HepG2 (cell line): ENCODE measurements around the gene PNPLA8. TPM values are rescaled to one million over a fixed set of nuclear protein-coding genes. Genes with fewer than 3 reads are reported as not detected.

ENCODE experiments used
- ATAC-seq: fragments of 200-7000 bp; cut with Tn5 transposase; 3 replicates; pipeline ENCODE4 v1.9.1; 2020; ENCODE audit warnings: mild to moderate bottlenecking, moderate library complexity
- BruUV-seq: library from RNA; stranded (reverse); fragments of 400-500 nt; replicated peaks from 2 replicates; lab custom pipeline; 2021; lab: Mats Ljungman, UMichigan
- CTCF ChIA-PET: fragments of 300-600 bp; formaldehyde crosslinking; extraction: SDS; loops from one replicate; lab custom pipeline; 2021; ENCODE audit warnings: low total read pairs, inconsistent platforms, low intra/inter-chr PET ratio; lab: Yijun Ruan, JAX
- POLR2A ChIA-PET: fragments of 350-600 bp; sonication (Branson Sonifier 250); formaldehyde crosslinking; loops from one replicate; lab custom pipeline; 2020; ENCODE audit warnings: antibody characterized with exemption, inconsistent platforms; lab: Yijun Ruan, JAX
- DNase-seq: peaks from one replicate; pipeline ENCODE4 v3.0.0-alpha.2; 2015; ENCODE audit warnings: low spot score
- FAIRE-seq: peaks from 3 replicates; lab custom pipeline; 2011; peaks lifted over from hg19 to GRCh38; lab: Jason Lieb, UNC
- H2AFZ ChIP-seq: one replicate; pipeline ENCODE4 v1.6.1; 2011; ENCODE audit warnings: low read length, inconsistent platforms
- H3K27ac ChIP-seq: fragments of 300-600 bp; 3 replicates; pipeline ENCODE4 v1.8.0; 2011; ENCODE audit warnings: mixed run types, mild to moderate bottlenecking, mixed read lengths, low read length, inconsistent platforms; ENCODE audit not compliant: insufficient read depth; ENCODE audit errors: extremely low read length
- H3K27me3 ChIP-seq, 2 experiments: fragments of 200-600 bp in 1 of 2; 2 replicates in 1 of 2; 3 replicates in 1 of 2; pipeline versions ENCODE4 v1.6.0 to v1.8.0; 2011; ENCODE audit warnings: low read length in 2 of 2, mild to moderate bottlenecking in 2 of 2, moderate library complexity in 2 of 2, inconsistent platforms in 1 of 2; ENCODE audit not compliant: insufficient read depth in 2 of 2, control insufficient read depth in 1 of 2
- H3K36me3 ChIP-seq, 2 experiments: fragments of 200-600 bp in 1 of 2; replicated peaks in 1 of 2; 2 replicates in 1 of 2; 3 replicates in 1 of 2; pipeline versions ENCODE4 v1.5.1 to v1.8.0; 2011; ENCODE audit warnings: low read length in 2 of 2, inconsistent platforms in 1 of 2; ENCODE audit not compliant: insufficient read depth in 2 of 2, control insufficient read depth in 1 of 2
- H3K4me1 ChIP-seq: 2 replicates; pipeline ENCODE4 v1.5.1; 2012; ENCODE audit warnings: low read length, inconsistent platforms; ENCODE audit not compliant: insufficient read depth
- H3K4me2 ChIP-seq: 2 replicates; pipeline ENCODE4 v1.6.0; 2011; ENCODE audit warnings: low read depth, low read length, inconsistent platforms
- H3K4me3 ChIP-seq, 3 experiments: fragments of 200-600 bp in 1 of 3; sonication (generic), shearing (Covaris generic) in 1 of 3; replicated peaks in 1 of 3; 2 replicates each; pipeline ENCODE4 v1.5.1; 2011 to 2016; ENCODE audit warnings: low read length in 3 of 3, inconsistent platforms in 2 of 3, low read depth in 2 of 3, mild to moderate bottlenecking in 2 of 3, control low read depth in 1 of 3, mixed read lengths in 1 of 3; ENCODE audit not compliant: insufficient read depth in 1 of 3
- H3K79me2 ChIP-seq: one replicate; pipeline ENCODE4 v1.6.1; 2011; ENCODE audit warnings: low read length, inconsistent platforms; ENCODE audit not compliant: insufficient read depth
- H3K9ac ChIP-seq: 2 replicates; pipeline ENCODE4 v1.6.0; 2011; ENCODE audit warnings: mild to moderate bottlenecking, low read depth, low read length, inconsistent platforms; ENCODE audit not compliant: insufficient read depth
- H3K9me3 ChIP-seq: 2 replicates; pipeline ENCODE4 v1.5.1; 2012; ENCODE audit warnings: mild to moderate bottlenecking, low read length
- H4K20me1 ChIP-seq: 2 replicates; pipeline ENCODE4 v1.6.0; 2011; ENCODE audit warnings: inconsistent platforms, mild to moderate bottlenecking, low read length, moderate library complexity; ENCODE audit not compliant: insufficient read depth
- AGO1 ChIP-seq: fragments of 200-400 bp; formaldehyde crosslinking; IDR thresholded peaks from 2 replicates; pipeline ENCODE4 v1.6.1; 2017; ENCODE audit warnings: mild to moderate bottlenecking, low read depth, low read length, moderate library complexity; ENCODE audit not compliant: poor library complexity, severe bottlenecking
- HMG20B ChIP-seq: conservative IDR thresholded peaks from 2 replicates; pipeline ENCODE4 v1.6.1; 2016; ENCODE audit warnings: missing genetic modification reagents, missing compliant biosample characterization
- NCOA2 ChIP-seq: sonication (generic); formaldehyde crosslinking; IDR thresholded peaks from 2 replicates; pipeline ENCODE4 v1.8.0; 2022; ENCODE audit warnings: inconsistent platforms
- NFE2 ChIP-seq: sonication (generic); formaldehyde crosslinking; IDR thresholded peaks from 2 replicates; pipeline ENCODE4 v1.4.0; 2020; ENCODE audit warnings: missing genetic modification reagents
- SUZ12 ChIP-seq: fragments of 150-350 bp; IDR thresholded peaks from 2 replicates; pipeline ENCODE4 v1.6.1; 2014; ENCODE audit warnings: low read depth, low read length
- TGIF2 ChIP-seq: IDR thresholded peaks from 2 replicates; pipeline ENCODE4 v1.6.1; 2016; ENCODE audit warnings: control low read depth, missing compliant biosample characterization
- ZFP91 ChIP-seq: sonication (generic); formaldehyde crosslinking; IDR thresholded peaks from 2 replicates; pipeline ENCODE4 v1.9.0; 2022; ENCODE audit warnings: missing genetic modification reagents, mild to moderate bottlenecking, borderline replicate concordance
- ZNF550 ChIP-seq: sonication (generic); formaldehyde crosslinking; IDR thresholded peaks from 2 replicates; pipeline ENCODE4 v1.4.0; 2020; ENCODE audit warnings: mild to moderate bottlenecking, missing genetic modification reagents, borderline replicate concordance
- ZNF597 ChIP-seq: sonication (generic); formaldehyde crosslinking; IDR thresholded peaks from 2 replicates; pipeline ENCODE4 v1.5.0; 2020; ENCODE audit warnings: missing genetic modification reagents
- ZNF616 ChIP-seq: sonication (generic); formaldehyde crosslinking; IDR thresholded peaks from 2 replicates; pipeline ENCODE4 v1.5.0; 2020; ENCODE audit warnings: low read depth, mild to moderate bottlenecking, missing genetic modification reagents
- ZNF703 ChIP-seq: sonication (generic); formaldehyde crosslinking; IDR thresholded peaks from 2 replicates; pipeline ENCODE4 v1.5.1; 2020; ENCODE audit warnings: missing genetic modification reagents, mild to moderate bottlenecking, moderate library complexity, borderline replicate concordance
- ZSCAN25 ChIP-seq: sonication (generic); formaldehyde crosslinking; IDR thresholded peaks from 2 replicates; pipeline ENCODE4 v1.8.0; 2022; ENCODE audit warnings: mild to moderate bottlenecking, missing genetic modification reagents
- in situ Hi-C: cut with HindIII; loops from 2 replicates; pipeline ENCODE4 v1.10.0; 2017; ENCODE audit warnings: low pct_unique_long_range_greater_than_20kb; ENCODE audit not compliant: extremely low pct_ligation_motif_present
- intact Hi-C: fragments of 100-400 bp; cut with micrococcal nuclease; formaldehyde crosslinking; loops from one replicate; pipeline ENCODE4 v1.10.0; 2022; ENCODE audit not compliant: unreplicated experiment
- polyA plus RNA-seq, 8 experiments: library from polyadenylated mRNA; depleted of rRNA in 3 of 8; stranded (reverse) in 7 of 8; unstranded in 1 of 8; fragments of >200 nt; fragmentation: Illumina TruSeq in 4 of 8; extraction: Trizol in 4 of 8; gene quantifications; 2 replicates each; pipeline versions ENCODE4 v1.2.1 to v1.2.3, GENCODE V29; 2011 to 2016; ENCODE audit warnings: low read depth in 4 of 8, missing spikeins in 1 of 8, mixed read lengths in 1 of 8; ENCODE audit not compliant: insufficient read depth in 1 of 8
- total RNA-seq, 5 experiments: library from RNA; depleted of rRNA; stranded (reverse); fragments of >200 nt; fragmentation: Illumina TruSeq; extraction: Trizol; gene quantifications; 2 replicates each; pipeline ENCODE4 v1.2.3, GENCODE V29; 2016; ENCODE audit warnings: low read depth in 1 of 5

Gene PNPLA8
- total and polyA plus RNA-seq, 2 of the 13 experiments (the other 11 are each of a cell fraction or from before 2014, with no cell fraction given), result 6.3 to 11.4 TPM

- H3K36me3 ChIP-seq, result no peaks in the 10 kb centered on the region
- no peak for FAIRE-seq
- ChIA-PET POLR2A (no interaction called here), CTCF (no interaction called here)
- H3K27me3 ChIP-seq, result peaks cover 6 to 43% of the 10 kb centered on the region in 2 experiments; a peak in 4 of 5 replicates
- H3K79me2 ChIP-seq, result no peaks in the 10 kb centered on the region
- BruUV-seq, result no TSS peak
- H4K20me1 ChIP-seq, result no peaks in the 10 kb centered on the region
- H3K9me3 ChIP-seq, result no peaks in the 10 kb centered on the region
- no peaks in the 10 kb centered on the region for H3K4me1 ChIP-seq
- H3K27ac ChIP-seq, result no peak overlapping the region
- no peak for DNase-seq
- H3K4me3 ChIP-seq, result no peak overlapping the region
- H2AFZ ChIP-seq, result no peak overlapping the region
- no peak overlapping the region for H3K4me2 ChIP-seq
- H3K9ac ChIP-seq, result no peak overlapping the region
- no peak for ATAC-seq
- intact Hi-C loops (no loop called here), in situ Hi-C loops (loop anchor here (10.0 kb wide), 1 partner anchor 283 kb away; no protein-coding TSS in a partner anchor)
- TF ChIP-seq ZFP91, result no peak
- no peak for TF ChIP-seq ZNF550 (CRISPR knock-in tag)
- TF ChIP-seq HMG20B (CRISPR knock-in tag), result no peak
- no peak for TF ChIP-seq TGIF2
- no peak for TF ChIP-seq ZNF616 (CRISPR knock-in tag)
- TF ChIP-seq ZNF703 (CRISPR knock-in tag), result no peak
- TF ChIP-seq SUZ12, result no peak
- TF ChIP-seq AGO1, result no peak
- TF ChIP-seq ZNF597 (CRISPR knock-in tag), result no peak
- TF ChIP-seq NFE2 (CRISPR knock-in tag), result no peak
- no peak for TF ChIP-seq NCOA2
- no peak for TF ChIP-seq ZSCAN25 (CRISPR knock-in tag)
Observed at GRCh38 chr7:108457871-108458270, 68.1 kb downstream of the PNPLA8 start.
